HG03442 (cell line): ENCODE results near the gene SLC6A2.

Experiments
- ATAC-seq: cut with Tn5 transposase; IDR thresholded peaks from one replicate; pipeline ENCODE4 v1.9.1; 2021; ENCODE audit warnings: mild to moderate bottlenecking, moderate library complexity; ENCODE audit not compliant: unreplicated experiment

Gene SLC6A2

DNA sequence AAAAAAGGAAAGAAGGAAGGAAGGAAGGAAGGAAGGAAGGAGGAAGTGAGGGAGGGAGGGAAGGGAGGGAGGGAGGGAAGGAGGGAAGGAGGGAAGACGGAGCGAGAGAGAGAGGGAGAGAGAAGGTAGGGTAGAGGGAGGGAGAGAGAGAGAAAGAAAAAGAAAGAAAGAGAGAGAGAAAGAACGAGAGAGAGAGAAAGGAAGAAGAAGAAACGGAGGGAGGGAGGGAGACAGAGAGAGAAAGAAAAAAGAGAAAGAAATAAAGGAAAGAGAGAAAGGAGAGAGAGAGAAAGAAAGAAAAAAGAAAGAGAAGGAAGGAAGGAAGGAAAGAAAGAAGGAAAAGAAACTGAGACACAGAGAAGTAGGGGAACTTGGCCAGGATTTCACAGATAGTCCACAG is 8.4 kb upstream of the SLC6A2 start:
- no peak for ATAC-seq

GRCh38 chr16:55647798-55648197 is 8.0 kb upstream of the SLC6A2 start:
- no peak for ATAC-seq

DNA sequence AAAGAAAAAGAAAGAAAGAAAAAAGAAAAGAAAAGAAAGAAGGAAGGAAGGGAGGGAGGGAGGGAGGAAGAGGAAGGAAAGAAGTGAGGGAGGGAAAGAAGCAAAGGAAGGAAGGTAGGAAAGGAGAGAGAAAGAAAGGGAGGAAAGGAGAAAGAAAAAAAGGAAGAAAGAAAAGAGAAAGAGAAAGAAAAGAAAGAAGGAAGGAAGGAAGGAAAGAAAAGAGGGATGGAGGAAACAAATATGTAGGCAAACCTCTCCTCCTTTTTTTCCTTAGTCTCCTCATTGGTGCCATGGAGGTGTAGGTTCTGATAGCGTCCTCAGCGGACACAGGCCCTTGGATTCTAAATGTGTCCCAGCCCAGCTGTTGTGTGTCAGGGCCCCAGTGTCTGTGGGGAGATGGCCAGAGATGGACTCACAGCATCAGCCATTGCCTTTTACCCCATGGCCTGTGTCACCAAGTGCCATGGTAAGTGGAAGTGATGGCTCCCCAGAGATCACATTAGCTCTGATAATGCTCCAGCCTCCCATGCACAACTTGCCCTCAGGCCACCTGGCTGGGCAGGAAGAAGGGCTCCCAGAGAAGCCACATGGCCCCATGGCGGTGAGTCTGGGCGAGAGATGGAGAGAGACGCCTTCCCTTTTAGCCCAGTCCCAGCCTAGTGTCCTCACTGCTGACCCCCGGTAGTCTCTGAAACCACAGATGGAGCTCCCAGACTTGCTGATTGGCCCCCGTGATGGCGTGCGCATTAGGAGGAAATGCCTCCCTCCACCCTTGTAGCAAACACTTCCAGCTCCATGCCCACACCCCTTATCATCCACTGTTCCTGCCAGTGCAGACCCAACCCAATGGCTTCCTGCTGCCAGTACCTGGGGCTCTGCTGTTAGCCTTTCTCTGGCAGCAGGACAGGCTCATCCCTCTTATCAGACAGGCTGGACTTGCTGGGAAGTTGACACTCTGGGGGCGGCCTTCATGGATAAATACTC is 3.7 kb upstream of the SLC6A2 start:
- no peak for ATAC-seq

DNA sequence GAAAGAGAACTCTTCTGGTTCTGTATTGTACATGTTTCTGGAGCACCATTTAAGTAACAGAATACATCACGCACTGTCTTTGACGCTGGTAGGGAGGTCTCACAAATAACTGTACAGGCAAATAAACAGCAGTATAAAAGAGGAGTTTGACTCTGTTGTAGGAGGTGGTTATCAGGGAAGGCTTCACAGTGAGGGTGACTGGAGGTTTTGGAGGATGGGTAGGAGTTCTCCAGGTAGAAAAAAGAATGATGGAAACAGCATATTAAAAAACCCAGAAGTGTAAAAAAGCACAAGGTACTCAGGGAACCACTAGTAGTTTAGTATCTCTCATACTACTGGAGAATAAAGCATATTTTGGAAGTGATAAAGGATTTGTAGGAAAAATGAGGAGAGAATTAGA is 2.7 kb upstream of the SLC6A2 start:
- no peak for ATAC-seq

DNA sequence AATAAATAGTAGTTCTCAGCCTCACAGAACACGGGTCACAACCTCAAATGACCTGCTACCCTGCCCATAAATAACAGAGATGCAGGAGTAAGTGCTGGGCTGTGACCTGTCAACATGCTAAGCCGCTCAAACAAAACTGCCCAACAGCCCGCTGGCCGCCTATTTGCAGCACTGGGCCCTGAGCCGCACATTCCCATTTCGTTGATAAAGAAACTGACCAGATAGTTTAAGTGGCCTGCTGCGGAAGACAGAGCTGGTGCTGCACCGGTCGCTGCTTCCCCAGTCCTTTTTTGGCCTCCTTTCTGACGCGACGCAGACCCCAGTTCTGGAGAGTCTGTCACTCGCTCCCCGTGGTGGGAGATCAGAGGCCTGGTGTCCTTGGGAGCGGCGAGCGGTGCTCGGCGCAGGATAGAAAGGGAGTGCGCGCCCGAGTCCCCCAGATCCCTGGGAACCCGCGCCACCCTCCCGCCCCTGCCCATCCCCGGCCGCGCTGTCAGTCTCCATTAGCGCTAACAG is 349 bp upstream of the SLC6A2 start:
- no peak for ATAC-seq

DNA sequence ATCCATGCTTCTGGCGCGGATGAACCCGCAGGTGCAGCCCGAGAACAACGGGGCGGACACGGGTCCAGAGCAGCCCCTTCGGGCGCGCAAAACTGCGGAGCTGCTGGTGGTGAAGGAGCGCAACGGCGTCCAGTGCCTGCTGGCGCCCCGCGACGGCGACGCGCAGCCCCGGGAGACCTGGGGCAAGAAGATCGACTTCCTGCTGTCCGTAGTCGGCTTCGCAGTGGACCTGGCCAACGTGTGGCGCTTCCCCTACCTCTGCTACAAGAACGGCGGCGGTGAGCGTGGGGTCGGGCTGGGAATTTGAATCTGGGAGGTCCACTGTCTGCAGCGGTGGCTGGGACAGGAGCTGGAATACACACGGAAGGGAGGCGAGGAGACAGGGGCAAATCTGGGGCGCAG is 904 bp downstream of the SLC6A2 start:
- no peak for ATAC-seq

- no peak for ATAC-seq
Measured at GRCh38 chr16:55657616-55658015, 1.8 kb downstream of the SLC6A2 start.

GRCh38 chr16:55658898-55659420 is 3.2 kb downstream of the SLC6A2 start:
- no peak for ATAC-seq

DNA sequence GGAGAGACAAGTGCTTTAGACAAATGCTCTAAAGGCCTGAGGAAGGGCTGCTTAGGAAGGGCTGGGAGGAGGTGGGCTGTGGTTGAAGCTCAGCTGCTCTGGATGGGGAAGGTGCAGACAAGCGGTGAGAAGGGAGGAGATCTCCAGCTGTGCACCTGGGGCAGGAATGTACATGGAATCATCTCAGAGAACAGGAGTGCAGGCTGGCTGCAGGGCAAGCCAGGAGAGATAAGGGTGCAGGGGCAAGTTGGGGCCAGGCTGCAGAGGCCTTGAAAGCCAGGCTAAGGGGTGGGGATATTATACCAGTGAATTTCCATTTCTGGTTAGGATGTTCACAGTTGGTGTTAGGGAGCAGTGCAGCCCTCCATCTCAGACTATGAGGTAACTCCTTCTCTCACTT is 4.2 kb downstream of the SLC6A2 start:
- ATAC-seq, result no peak

- ATAC-seq, result no peak
Measured at GRCh38 chr16:55660828-55661227, 5.0 kb downstream of the SLC6A2 start.

- ATAC-seq, result no peak
Measured at GRCh38 chr16:55661941-55662643, 6.3 kb downstream of the SLC6A2 start.

DNA sequence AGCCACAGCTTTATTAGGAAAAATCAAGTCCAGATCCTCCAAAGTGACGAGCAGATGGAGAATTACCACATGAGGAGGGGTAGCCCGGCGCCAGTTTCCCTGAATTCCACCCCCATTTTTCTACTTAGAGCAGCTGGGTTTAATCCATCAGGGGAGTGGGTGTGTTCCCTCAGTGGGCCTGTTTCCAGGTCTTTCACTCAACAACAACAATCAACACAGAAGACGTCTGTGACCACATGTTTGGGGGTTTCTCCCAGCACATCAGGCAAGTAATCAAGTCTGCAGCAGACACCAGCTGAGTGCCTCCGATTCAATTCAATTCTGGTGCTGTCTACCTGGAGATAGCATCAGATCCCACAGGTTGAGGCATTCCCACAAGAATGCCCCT is 6.8 kb downstream of the SLC6A2 start:
- ATAC-seq, result no peak

DNA sequence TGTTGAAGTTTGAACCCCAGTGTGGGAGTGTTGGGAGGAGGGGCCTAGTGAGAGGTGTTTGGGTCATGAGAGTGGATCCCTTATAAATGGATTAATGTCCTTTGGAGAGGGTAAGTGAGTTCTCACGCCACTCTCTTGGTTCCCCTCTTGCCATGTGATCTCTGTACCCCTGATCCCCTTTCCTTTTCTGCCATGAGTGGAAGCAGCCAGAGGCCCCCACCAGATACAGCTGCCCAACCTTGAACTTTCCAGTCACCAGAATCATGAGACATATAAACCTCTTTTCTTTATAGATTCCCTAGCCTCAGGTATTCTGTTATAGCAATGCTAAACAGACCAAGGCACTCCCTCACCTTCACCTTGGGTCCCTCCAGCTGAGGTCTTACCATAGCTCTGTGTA is 7.4 kb downstream of the SLC6A2 start:
- ATAC-seq, result no peak

GRCh38 chr16:55663765-55664677 is 8.2 kb downstream of the SLC6A2 start:
- no peak for ATAC-seq

DNA sequence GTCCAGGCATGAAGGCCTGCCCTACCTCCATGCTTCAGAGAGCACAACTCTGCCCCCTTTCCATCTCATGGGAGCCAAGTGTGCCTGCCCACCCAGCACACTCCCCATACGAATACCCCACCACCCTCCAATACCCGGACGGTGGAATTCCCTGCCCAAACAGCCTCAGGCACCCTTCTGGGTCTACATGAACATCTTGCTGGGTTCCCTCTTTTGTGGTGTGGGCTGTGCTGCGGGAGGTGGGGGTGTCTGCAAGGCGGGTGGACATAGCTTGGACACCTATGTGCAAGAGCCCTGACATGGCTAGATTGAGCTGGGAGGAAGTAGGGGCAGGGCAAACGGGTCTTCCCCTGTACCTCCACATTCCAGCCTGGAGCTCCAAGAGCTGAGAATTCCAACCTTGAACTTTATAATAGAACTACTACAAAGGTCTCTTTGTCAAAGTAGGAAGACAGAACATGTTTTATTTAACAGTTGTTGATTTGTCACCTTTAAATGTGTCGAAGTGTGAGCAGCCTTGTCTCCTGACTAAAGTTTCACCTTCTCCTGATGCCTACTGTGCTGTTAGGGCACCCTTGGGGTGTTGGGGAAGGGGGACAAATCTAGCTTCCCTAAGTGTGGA is 9.1 kb downstream of the SLC6A2 start:
- no peak for ATAC-seq

- no peak for ATAC-seq
Measured at GRCh38 chr16:55665511-55665910, 9.7 kb downstream of the SLC6A2 start.

GRCh38 chr16:55666012-55666411 is 10.2 kb downstream of the SLC6A2 start:
- no peak for ATAC-seq

DNA sequence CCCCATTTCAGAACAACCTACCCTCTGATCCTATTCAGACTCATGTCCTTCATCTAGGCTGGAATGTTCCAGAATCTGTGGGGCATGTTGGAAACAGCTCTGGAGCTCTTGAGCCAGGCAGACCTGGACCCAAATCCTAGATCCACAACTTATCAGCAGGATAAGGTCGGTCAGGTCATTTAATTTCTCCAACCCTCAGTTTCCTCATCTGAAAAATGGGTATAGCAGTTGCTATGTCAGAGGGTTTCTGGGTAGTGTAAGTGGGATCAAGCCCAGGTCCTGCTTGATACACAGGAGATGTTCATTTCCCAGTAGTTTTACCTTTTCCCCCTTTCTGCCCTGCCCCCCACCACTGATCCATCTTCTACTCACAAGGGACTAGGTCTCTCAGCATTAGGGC is 12.0 kb downstream of the SLC6A2 start:
- ATAC-seq, result no peak

GRCh38 chr16:55668340-55669281 is 12.8 kb downstream of the SLC6A2 start:
- no peak for ATAC-seq
